SK-N-SH (cell line): ENCODE data around the gene LSS. TPM values are rescaled to one million over a fixed set of nuclear protein-coding genes. Genes with fewer than 3 reads are reported as not detected.
A peak's percentile ranks its signal among the peaks of the same experiment; 100 is the strongest.

Source experiments
- CTCF ChIA-PET: fragments of 300-600, 350-600 bp; formaldehyde crosslinking; extraction: SDS; loops from one replicate; lab custom pipeline; 2021; lab: Yijun Ruan, JAX
- POLR2A ChIA-PET: fragments of 350-600 bp; sonication (Branson Sonifier 250); formaldehyde crosslinking; extraction: SDS; loops from one replicate; lab custom pipeline; 2020; ENCODE audit warnings: antibody characterized with exemption, inconsistent platforms; lab: Yijun Ruan, JAX
- DNase-seq: peaks from one replicate; pipeline ENCODE4 v3.0.0; 2012
- H2AFZ ChIP-seq: fragments of 200-600 bp; sonication (generic); 2 replicates; pipeline ENCODE4 v1.8.1; 2016; ENCODE audit warnings: antibody characterized with exemption, mild to moderate bottlenecking, low read depth
- H3F3A ChIP-seq: fragments of 200-600 bp; sonication (generic); replicated peaks from 2 replicates; pipeline ENCODE3; 2016; ENCODE audit warnings: antibody characterized with exemption, mild to moderate bottlenecking; ENCODE audit not compliant: insufficient read depth
- H3K27ac ChIP-seq, 2 experiments: fragments of 200-500 bp in 1 of 2; fragments of 200-600 bp in 1 of 2; sonication (Bioruptor generic) in 1 of 2; sonication (generic), shearing (Covaris generic) in 1 of 2; 2 replicates each; pipeline versions ENCODE4 v1.5.1 to v1.6.1; 2014 to 2016; ENCODE audit warnings: low read depth in 2 of 2, inconsistent platforms in 1 of 2, low read length in 1 of 2, mild to moderate bottlenecking in 1 of 2, mixed read lengths in 1 of 2
- H3K27me3 ChIP-seq: fragments of 200-600 bp; sonication (generic), shearing (Covaris generic); 2 replicates; pipeline ENCODE4 v1.6.1; 2016; ENCODE audit warnings: mixed run types; ENCODE audit not compliant: insufficient read depth
- H3K36me3 ChIP-seq, 2 experiments: fragments of 200-500 bp in 1 of 2; fragments of 200-600 bp in 1 of 2; sonication (Bioruptor generic) in 1 of 2; sonication (generic) in 1 of 2; replicated peaks in 1 of 2; 2 replicates each; pipeline versions ENCODE3 to v1.5.1; 2014 to 2016; ENCODE audit warnings: low read length in 1 of 2, mild to moderate bottlenecking in 1 of 2; ENCODE audit not compliant: insufficient read depth in 2 of 2, control insufficient read depth in 1 of 2
- H3K4me1 ChIP-seq, 2 experiments: fragments of 200-500 bp in 1 of 2; fragments of 200-600 bp in 1 of 2; sonication (Bioruptor generic) in 1 of 2; sonication (generic), shearing (Covaris generic) in 1 of 2; 2 replicates each; pipeline versions ENCODE4 v1.5.1 to v1.6.1; 2014 to 2016; ENCODE audit warnings: low read depth in 1 of 2, low read length in 1 of 2, mixed run types in 1 of 2; ENCODE audit not compliant: insufficient read depth in 2 of 2, control insufficient read depth in 1 of 2
- H3K4me2 ChIP-seq: fragments of 200-600 bp; sonication (generic), shearing (Covaris generic); 2 replicates; pipeline ENCODE4 v1.6.1; 2017; ENCODE audit warnings: mixed run types
- H3K4me3 ChIP-seq, 2 experiments: fragments of 200-500 bp in 1 of 2; fragments of 200-600 bp in 1 of 2; sonication (Bioruptor generic) in 1 of 2; sonication (generic), shearing (Covaris generic) in 1 of 2; 2 replicates each; pipeline versions ENCODE4 v1.5.1 to v1.8.1; 2014 to 2016; ENCODE audit warnings: low read depth in 2 of 2, inconsistent platforms in 1 of 2, low read length in 1 of 2, mild to moderate bottlenecking in 1 of 2, mixed read lengths in 1 of 2, moderate library complexity in 1 of 2
- H3K79me2 ChIP-seq: fragments of 200-600 bp; sonication (generic); 2 replicates; pipeline ENCODE4 v1.8.1; 2017; ENCODE audit warnings: mild to moderate bottlenecking; ENCODE audit not compliant: insufficient read depth
- H3K9ac ChIP-seq: fragments of 200-600 bp; sonication (generic); 2 replicates; pipeline ENCODE4 v1.6.1; 2017; ENCODE audit warnings: mixed run types
- H3K9me2 ChIP-seq: fragments of 200-600 bp; sonication (generic); 2 replicates; pipeline ENCODE4 v1.6.1; 2017; ENCODE audit warnings: mixed run types
- H3K9me3 ChIP-seq: fragments of 200-600 bp; sonication (generic); 2 replicates; pipeline ENCODE4 v1.6.1; 2017; ENCODE audit warnings: mixed run types, mild to moderate bottlenecking, moderate library complexity
- H4K20me1 ChIP-seq: fragments of 200-600 bp; sonication (generic); 2 replicates; pipeline ENCODE4 v1.6.1; 2017; ENCODE audit warnings: mild to moderate bottlenecking, mixed run types; ENCODE audit not compliant: insufficient read depth
- ELF1 ChIP-seq: IDR thresholded peaks from 2 replicates; pipeline ENCODE4 v1.4.0; 2012
- EZH2phosphoT487 ChIP-seq: fragments of 200-600 bp; sonication (generic); IDR thresholded peaks from 2 replicates; pipeline ENCODE4 v1.6.1; 2017; ENCODE audit warnings: low read depth, mixed run types, mild to moderate bottlenecking, antibody characterized with exemption, moderate library complexity, borderline replicate concordance
- FOSL2 ChIP-seq: IDR thresholded peaks from 2 replicates; pipeline ENCODE4 v1.4.0; 2012; ENCODE audit warnings: low read depth, mild to moderate bottlenecking, moderate library complexity, borderline replicate concordance
- FOXJ3 ChIP-seq: sonication (generic); formaldehyde crosslinking; IDR thresholded peaks from 2 replicates; pipeline ENCODE4 v1.5.1; 2020; ENCODE audit warnings: mild to moderate bottlenecking, missing genetic modification reagents
- GABPA ChIP-seq: IDR thresholded peaks from 2 replicates; pipeline ENCODE4 v1.4.0; 2012; ENCODE audit warnings: low read depth, mild to moderate bottlenecking
- GATA2 ChIP-seq: sonication (generic); formaldehyde crosslinking; IDR thresholded peaks from 2 replicates; pipeline ENCODE4 v1.5.0; 2020; ENCODE audit warnings: mild to moderate bottlenecking, missing genetic modification reagents
- MXI1 ChIP-seq: IDR thresholded peaks from 2 replicates; pipeline ENCODE4 v1.6.1; 2012; ENCODE audit warnings: mild to moderate bottlenecking, low read depth, low read length, improper control_type of control experiment
- RAD21 ChIP-seq: IDR thresholded peaks from 2 replicates; pipeline ENCODE4 v1.6.1; 2012; ENCODE audit warnings: mild to moderate bottlenecking, low read length
- RCOR1 ChIP-seq: fragments of 150-350 bp; IDR thresholded peaks from 2 replicates; pipeline ENCODE4 v1.6.1; 2017; ENCODE audit warnings: antibody characterized with exemption, low read length
- RXRA ChIP-seq: IDR thresholded peaks from 2 replicates; pipeline ENCODE4 v1.4.0; 2012; ENCODE audit warnings: low read depth, mild to moderate bottlenecking, borderline replicate concordance
- TAF1 ChIP-seq: IDR thresholded peaks from 2 replicates; pipeline ENCODE4 v1.6.1; 2012; ENCODE audit warnings: low read depth, mild to moderate bottlenecking, low read length, moderate library complexity, borderline replicate concordance
- TEAD4 ChIP-seq: IDR thresholded peaks from 2 replicates; pipeline ENCODE4 v1.4.0; 2012; ENCODE audit warnings: mild to moderate bottlenecking, borderline replicate concordance; ENCODE audit not compliant: insufficient read depth
- WGBS: methylation state at CpG from one replicate; pipeline ENCODE4 v1.1.6; 2017; ENCODE audit warnings: low lambda C conversion rate; 5-methylcytosine and 5-hydroxymethylcytosine counted together
- polyA plus RNA-seq, 3 experiments: library from polyadenylated mRNA; depleted of rRNA; stranded (reverse); fragments of >200 nt; gene quantifications; 2 replicates each; pipeline ENCODE4 v1.2.3, GENCODE V29; 2012
- TF ChIP-seq, protein P1 (sequence below): IDR thresholded peaks from 2 replicates; pipeline ENCODE4 v1.6.1; 2012; ENCODE audit warnings: mild to moderate bottlenecking, low read depth, low read length, moderate library complexity
- TF ChIP-seq, protein P2 (sequence below): IDR thresholded peaks from 2 replicates; pipeline ENCODE4 v1.4.0; 2012; ENCODE audit warnings: low read depth
- TF ChIP-seq, protein P3 (sequence below): fragments of 200-600 bp; sonication (generic); IDR thresholded peaks from 2 replicates; pipeline ENCODE4 v1.6.1; 2017; ENCODE audit warnings: antibody characterized with exemption, mild to moderate bottlenecking, moderate library complexity

LSS gene
- polyA plus RNA-seq, 1 of the 3 experiments (the other 2 are of a cell fraction) = 38.7 TPM

DNA sequence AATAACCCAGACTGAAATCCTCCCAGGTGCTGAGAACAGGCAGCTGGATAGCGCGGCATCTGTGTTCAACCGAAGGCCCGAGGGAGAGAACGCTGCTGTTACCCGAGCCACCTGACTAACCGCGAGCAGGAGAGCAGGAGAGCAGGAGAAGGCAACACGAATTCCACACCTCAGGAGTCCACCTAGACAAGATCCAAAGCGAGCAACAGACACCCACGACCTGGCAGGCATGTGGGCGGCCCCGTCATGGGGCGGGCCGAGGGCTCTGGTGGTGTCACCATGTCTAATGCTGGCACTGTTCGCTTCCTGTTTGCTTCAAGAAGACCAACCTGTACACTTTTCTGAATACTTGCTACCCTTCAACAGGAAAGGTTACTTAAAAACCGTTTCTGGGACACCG, 23.4 kb downstream of the LSS start:
- TF ChIP-seq TAF1 = no peak
- no peak for TF ChIP-seq RAD21
- TF ChIP-seq, protein P1, sequence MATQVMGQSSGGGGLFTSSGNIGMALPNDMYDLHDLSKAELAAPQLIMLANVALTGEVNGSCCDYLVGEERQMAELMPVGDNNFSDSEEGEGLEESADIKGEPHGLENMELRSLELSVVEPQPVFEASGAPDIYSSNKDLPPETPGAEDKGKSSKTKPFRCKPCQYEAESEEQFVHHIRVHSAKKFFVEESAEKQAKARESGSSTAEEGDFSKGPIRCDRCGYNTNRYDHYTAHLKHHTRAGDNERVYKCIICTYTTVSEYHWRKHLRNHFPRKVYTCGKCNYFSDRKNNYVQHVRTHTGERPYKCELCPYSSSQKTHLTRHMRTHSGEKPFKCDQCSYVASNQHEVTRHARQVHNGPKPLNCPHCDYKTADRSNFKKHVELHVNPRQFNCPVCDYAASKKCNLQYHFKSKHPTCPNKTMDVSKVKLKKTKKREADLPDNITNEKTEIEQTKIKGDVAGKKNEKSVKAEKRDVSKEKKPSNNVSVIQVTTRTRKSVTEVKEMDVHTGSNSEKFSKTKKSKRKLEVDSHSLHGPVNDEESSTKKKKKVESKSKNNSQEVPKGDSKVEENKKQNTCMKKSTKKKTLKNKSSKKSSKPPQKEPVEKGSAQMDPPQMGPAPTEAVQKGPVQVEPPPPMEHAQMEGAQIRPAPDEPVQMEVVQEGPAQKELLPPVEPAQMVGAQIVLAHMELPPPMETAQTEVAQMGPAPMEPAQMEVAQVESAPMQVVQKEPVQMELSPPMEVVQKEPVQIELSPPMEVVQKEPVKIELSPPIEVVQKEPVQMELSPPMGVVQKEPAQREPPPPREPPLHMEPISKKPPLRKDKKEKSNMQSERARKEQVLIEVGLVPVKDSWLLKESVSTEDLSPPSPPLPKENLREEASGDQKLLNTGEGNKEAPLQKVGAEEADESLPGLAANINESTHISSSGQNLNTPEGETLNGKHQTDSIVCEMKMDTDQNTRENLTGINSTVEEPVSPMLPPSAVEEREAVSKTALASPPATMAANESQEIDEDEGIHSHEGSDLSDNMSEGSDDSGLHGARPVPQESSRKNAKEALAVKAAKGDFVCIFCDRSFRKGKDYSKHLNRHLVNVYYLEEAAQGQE = no peak
- TF ChIP-seq GATA2 = no peak
- no peak for TF ChIP-seq ELF1
- no peak for TF ChIP-seq FOSL2
- TF ChIP-seq, protein P2, sequence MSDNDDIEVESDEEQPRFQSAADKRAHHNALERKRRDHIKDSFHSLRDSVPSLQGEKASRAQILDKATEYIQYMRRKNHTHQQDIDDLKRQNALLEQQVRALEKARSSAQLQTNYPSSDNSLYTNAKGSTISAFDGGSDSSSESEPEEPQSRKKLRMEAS = no peak
- TF ChIP-seq MXI1 = no peak
- TF ChIP-seq EZH2phosphoT487 = no peak
- TF ChIP-seq TEAD4 = no peak
- no peak for TF ChIP-seq RCOR1
- TF ChIP-seq, protein P3, sequence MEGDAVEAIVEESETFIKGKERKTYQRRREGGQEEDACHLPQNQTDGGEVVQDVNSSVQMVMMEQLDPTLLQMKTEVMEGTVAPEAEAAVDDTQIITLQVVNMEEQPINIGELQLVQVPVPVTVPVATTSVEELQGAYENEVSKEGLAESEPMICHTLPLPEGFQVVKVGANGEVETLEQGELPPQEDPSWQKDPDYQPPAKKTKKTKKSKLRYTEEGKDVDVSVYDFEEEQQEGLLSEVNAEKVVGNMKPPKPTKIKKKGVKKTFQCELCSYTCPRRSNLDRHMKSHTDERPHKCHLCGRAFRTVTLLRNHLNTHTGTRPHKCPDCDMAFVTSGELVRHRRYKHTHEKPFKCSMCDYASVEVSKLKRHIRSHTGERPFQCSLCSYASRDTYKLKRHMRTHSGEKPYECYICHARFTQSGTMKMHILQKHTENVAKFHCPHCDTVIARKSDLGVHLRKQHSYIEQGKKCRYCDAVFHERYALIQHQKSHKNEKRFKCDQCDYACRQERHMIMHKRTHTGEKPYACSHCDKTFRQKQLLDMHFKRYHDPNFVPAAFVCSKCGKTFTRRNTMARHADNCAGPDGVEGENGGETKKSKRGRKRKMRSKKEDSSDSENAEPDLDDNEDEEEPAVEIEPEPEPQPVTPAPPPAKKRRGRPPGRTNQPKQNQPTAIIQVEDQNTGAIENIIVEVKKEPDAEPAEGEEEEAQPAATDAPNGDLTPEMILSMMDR = no peak
- Histone ChIP-seq H3F3A (peaks cover 3% of the 10 kb centered on the region), H3K79me2 (no peaks in the 10 kb centered on the region), H3K4me3 (no peak overlapping the region), H3K36me3 (peaks cover 13 to 47% of the 10 kb centered on the region in 2 experiments), H3K9ac (no peak overlapping the region), H4K20me1 (no peaks in the 10 kb centered on the region), H3K9me3 (no peaks in the 10 kb centered on the region), H3K4me2 (no peak overlapping the region), H3K27ac (no peak overlapping the region), H3K4me1 (no peaks in the 10 kb centered on the region), H2AFZ (no peak overlapping the region), H3K27me3 (no peaks in the 10 kb centered on the region), H3K9me2 (no peaks in the 10 kb centered on the region)
- 92% methylated on average over 7 of the region's 18 CpGs for WGBS
- CTCF ChIA-PET = no interaction called here
- peak; percentile 6 for DNase-seq
- POLR2A ChIA-PET = no interaction called here

DNA sequence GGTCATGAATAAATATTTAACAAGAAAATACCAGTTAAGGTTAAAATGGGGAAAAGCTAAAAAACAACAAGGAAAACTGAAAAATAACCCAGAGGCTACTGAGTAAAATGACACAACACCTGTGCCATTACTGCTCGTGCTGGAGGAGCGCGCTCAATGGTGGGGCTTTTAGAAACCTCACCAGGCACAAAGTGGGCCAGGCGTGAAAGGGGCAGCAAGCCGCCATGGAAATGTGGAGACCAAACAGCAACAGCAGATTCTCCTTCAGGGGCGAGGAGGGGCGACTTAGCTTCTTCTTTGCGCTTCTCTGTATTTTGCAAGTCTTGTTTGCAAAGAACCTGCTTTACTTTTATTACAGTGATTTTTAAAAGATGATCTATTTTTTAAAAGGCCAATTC, 25.4 kb downstream of the LSS start:
- Histone ChIP-seq H4K20me1 (no peaks in the 10 kb centered on the region), H3F3A (peaks cover 6% of the 10 kb centered on the region), H3K9me3 (no peaks in the 10 kb centered on the region), H3K27ac (no peak overlapping the region), H3K36me3 (peaks cover 30 to 53% of the 10 kb centered on the region in 2 experiments), H3K4me1 (no peaks in the 10 kb centered on the region), H3K4me2 (no peak overlapping the region), H3K27me3 (no peaks in the 10 kb centered on the region), H3K4me3 (no peak overlapping the region), H3K9ac (no peak overlapping the region), H3K9me2 (no peaks in the 10 kb centered on the region), H2AFZ (no peak overlapping the region), H3K79me2 (no peaks in the 10 kb centered on the region)
- CTCF ChIA-PET = no interaction called here
- whole genome bisulfite sequencing = 98% methylated on average over 8 of the region's 8 CpGs
- peak; percentile 2 for DNase-seq
- TF ChIP-seq GABPA = no peak
- TF ChIP-seq FOXJ3 (CRISPR knock-in tag) = no peak
- TF ChIP-seq TEAD4 = no peak
- TF ChIP-seq RXRA = no peak
- POLR2A ChIA-PET = no interaction called here
